H1 (cell line): ENCODE data around the gene KMT5B. TPM values are rescaled to one million over a fixed set of nuclear protein-coding genes. Genes with fewer than 3 reads are reported as not detected.

Source experiments
- polyA plus RNA-seq, 7 experiments: library from polyadenylated mRNA; depleted of rRNA in 3 of 7; stranded (reverse) in 5 of 7; unstranded in 2 of 7; fragments of >200 nt in 5 of 7; fragments of 200-250 nt in 2 of 7; gene quantifications; 1 replicate in 5 of 7; 2 replicates in 1 of 7; 4 replicates in 1 of 7; pipeline versions ENCODE4 v1.2.1 to v1.2.3, GENCODE V29; 2011 to 2013; ENCODE audit warnings: missing spikeins in 2 of 7, mixed read lengths in 2 of 7
- total RNA-seq: library from RNA; stranded (reverse); fragmentation: NEBNext Ultra II Directional; extraction: Animal tissue kit (Norgen Biotek cat#: 25700); gene quantifications from 2 replicates; pipeline ENCODE4 v1.2.1, GENCODE V29; 2021

Gene KMT5B
- total and polyA plus RNA-seq, 2 of the 8 experiments (the other 6 are each of a cell fraction or from before 2014, with no cell fraction given), result 11.0 to 40.8 TPM

Other genes starting within 250 kb of the KMT5B start
- gene UNC93B1, start 209.2 kb downstream of the KMT5B start, total RNA-seq, result 18.9 and 19.2 TPM in 2 replicates
- 34.3 and 40.8 TPM in 2 replicates for gene UNC93B1, start 209.2 kb downstream of the KMT5B start, polyA plus RNA-seq (2011; rRNA removed)
- gene ALDH3B1, start 203.0 kb downstream of the KMT5B start, total RNA-seq, result 0.27 and 0.32 TPM in 2 replicates
- 0.47 TPM in 2 replicates for gene ALDH3B1, start 203.0 kb downstream of the KMT5B start, polyA plus RNA-seq (2011; rRNA removed)
- gene NDUFS8, start 182.6 kb downstream of the KMT5B start, total RNA-seq, result 182 and 199 TPM in 2 replicates
- 291 and 406 TPM in 2 replicates for gene NDUFS8, start 182.6 kb downstream of the KMT5B start, polyA plus RNA-seq (2011; rRNA removed)
- gene TCIRG1, start 174.3 kb downstream of the KMT5B start, total RNA-seq, result 25.3 and 25.7 TPM in 2 replicates
- 39.6 and 50.2 TPM in 2 replicates for gene TCIRG1, start 174.3 kb downstream of the KMT5B start, polyA plus RNA-seq (2011; rRNA removed)
- gene CHKA, start 91.9 kb downstream of the KMT5B start, total RNA-seq, result 86.6 and 88.6 TPM in 2 replicates
- gene CHKA, start 91.9 kb downstream of the KMT5B start, polyA plus RNA-seq (2011; rRNA removed), result 56.1 and 61.2 TPM in 2 replicates
- gene C11orf24, start 58.7 kb upstream of the KMT5B start, total RNA-seq, result 45.3 and 45.4 TPM in 2 replicates
- 51.7 and 63.5 TPM in 2 replicates for gene C11orf24, start 58.7 kb upstream of the KMT5B start, polyA plus RNA-seq (2011; rRNA removed)
- gene LRP5, start 99.3 kb upstream of the KMT5B start, total RNA-seq, result 35.4 and 38.9 TPM in 2 replicates
- 19.0 and 31.5 TPM in 2 replicates for gene LRP5, start 99.3 kb upstream of the KMT5B start, polyA plus RNA-seq (2011; rRNA removed)
- 146 and 150 TPM in 2 replicates for gene PPP6R3, start 247.5 kb upstream of the KMT5B start, total RNA-seq
- 44.6 and 48.8 TPM in 2 replicates for gene PPP6R3, start 247.5 kb upstream of the KMT5B start, polyA plus RNA-seq (2011; rRNA removed)